HG02763 (cell line): ENCODE data around the gene CEACAM18.
"Not testable (repeated sequence)": the region's sequence is repeated elsewhere in the genome, so short reads cannot be mapped to it uniquely, and the experiment has no call there.

ENCODE experiments used
- ATAC-seq: cut with Tn5 transposase; IDR thresholded peaks from one replicate; pipeline ENCODE4 v1.9.1; 2021; ENCODE audit warnings: mild to moderate bottlenecking, moderate library complexity; ENCODE audit not compliant: unreplicated experiment

Gene CEACAM18

GRCh38 chr19:51460164-51460992 is 18.0 kb upstream of the CEACAM18 start:
- ATAC-seq: no peak

GRCh38 chr19:51461723-51462161 is 16.6 kb upstream of the CEACAM18 start:
- no peak for ATAC-seq

- no peak for ATAC-seq
Observed at GRCh38 chr19:51462276-51462675, 16.1 kb upstream of the CEACAM18 start.

- no peak for ATAC-seq
Observed at GRCh38 chr19:51462681-51463080, 15.7 kb upstream of the CEACAM18 start.

- ATAC-seq: not testable (repeated sequence)
Observed at GRCh38 chr19:51463976-51464581, 14.3 kb upstream of the CEACAM18 start.

GRCh38 chr19:51466723-51467122 is 11.6 kb upstream of the CEACAM18 start:
- no peak for ATAC-seq

- no peak for ATAC-seq
Observed at GRCh38 chr19:51467864-51468544, 10.3 kb upstream of the CEACAM18 start.

GRCh38 chr19:51468545-51468920 is 9.8 kb upstream of the CEACAM18 start:
- ATAC-seq: no peak

GRCh38 chr19:51469162-51469561 is 9.2 kb upstream of the CEACAM18 start:
- ATAC-seq: no peak

- no peak for ATAC-seq
Observed at GRCh38 chr19:51469629-51470028, 8.7 kb upstream of the CEACAM18 start.

GRCh38 chr19:51470966-51471365 is 7.4 kb upstream of the CEACAM18 start:
- ATAC-seq: no peak

GRCh38 chr19:51471527-51471926 is 6.8 kb upstream of the CEACAM18 start:
- no peak for ATAC-seq

GRCh38 chr19:51472607-51473006 is 5.7 kb upstream of the CEACAM18 start:
- no peak for ATAC-seq

GRCh38 chr19:51473009-51473707 is 5.2 kb upstream of the CEACAM18 start:
- ATAC-seq: no peak

- no peak for ATAC-seq
Observed at GRCh38 chr19:51476164-51476563, 2.2 kb upstream of the CEACAM18 start.

- no peak for ATAC-seq
Observed at GRCh38 chr19:51477344-51477743, 995 bp upstream of the CEACAM18 start.

- ATAC-seq: no peak
Observed at GRCh38 chr19:51479531-51480331, 1.4 kb downstream of the CEACAM18 start.

- no peak for ATAC-seq
Observed at GRCh38 chr19:51480590-51480989, 2.3 kb downstream of the CEACAM18 start.

GRCh38 chr19:51485960-51486660 is 7.8 kb downstream of the CEACAM18 start:
- ATAC-seq: no peak

- ATAC-seq: no peak
Observed at GRCh38 chr19:51488491-51488890, 10.2 kb downstream of the CEACAM18 start.
